HG03025 (cell line): ENCODE results near the gene VEZT.

Experiments
- ATAC-seq: cut with Tn5 transposase; IDR thresholded peaks from one replicate; pipeline ENCODE4 v1.9.1; 2021; ENCODE audit warnings: mild to moderate bottlenecking, moderate library complexity; ENCODE audit not compliant: unreplicated experiment, low FRiP score

The VEZT gene

DNA sequence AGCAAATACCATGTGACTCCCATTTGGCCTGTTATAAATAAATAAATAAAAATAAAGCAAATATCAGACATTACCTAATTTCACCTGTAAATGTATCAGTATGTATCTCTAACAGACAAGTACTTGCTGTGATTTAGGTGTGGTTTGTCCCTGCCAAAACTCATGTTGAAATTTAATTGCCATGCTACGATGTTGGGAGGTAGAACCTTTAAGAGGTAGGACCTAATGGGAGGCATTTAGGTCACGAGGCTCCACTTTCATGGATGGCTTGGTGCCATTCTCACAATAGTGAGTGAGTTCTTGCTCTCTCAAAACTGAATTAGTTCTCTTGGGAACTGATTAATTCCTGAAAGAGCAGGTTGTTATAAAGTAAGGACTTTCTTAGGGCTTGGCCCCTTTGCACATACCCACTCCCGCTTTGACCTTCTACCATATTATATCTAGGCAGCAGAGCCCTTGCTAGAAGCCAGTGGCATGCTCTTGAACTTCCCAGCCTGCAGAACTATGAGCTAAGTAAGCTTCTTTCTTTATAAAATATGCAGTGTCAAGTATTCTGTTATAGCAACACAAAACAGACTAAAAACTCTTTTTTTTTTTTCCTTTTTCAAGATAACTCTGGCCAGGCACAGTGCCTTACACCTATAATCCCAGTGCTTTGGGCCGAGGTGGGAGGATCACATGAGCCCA is 26.0 kb downstream of the VEZT start:
- ATAC-seq: no peak

DNA sequence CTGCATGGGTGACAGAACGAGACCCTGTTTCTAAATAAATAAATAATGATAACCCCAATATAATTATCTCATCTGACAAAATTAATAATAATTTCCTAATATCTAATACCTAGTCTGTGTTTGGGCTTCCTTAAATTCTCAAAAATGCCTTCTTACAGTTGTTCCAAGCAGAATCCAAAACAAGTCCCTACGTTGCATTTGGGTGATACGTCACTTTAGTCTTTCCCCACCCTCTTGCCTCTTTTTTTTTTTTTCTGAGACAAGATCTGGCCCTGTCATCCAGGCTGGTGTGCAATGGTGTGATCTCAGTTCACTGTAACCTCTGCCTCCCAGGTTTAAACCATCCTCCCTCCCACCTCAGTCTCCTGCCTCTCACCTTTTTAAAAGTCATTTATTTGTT is 26.7 kb downstream of the VEZT start:
- no peak for ATAC-seq

DNA sequence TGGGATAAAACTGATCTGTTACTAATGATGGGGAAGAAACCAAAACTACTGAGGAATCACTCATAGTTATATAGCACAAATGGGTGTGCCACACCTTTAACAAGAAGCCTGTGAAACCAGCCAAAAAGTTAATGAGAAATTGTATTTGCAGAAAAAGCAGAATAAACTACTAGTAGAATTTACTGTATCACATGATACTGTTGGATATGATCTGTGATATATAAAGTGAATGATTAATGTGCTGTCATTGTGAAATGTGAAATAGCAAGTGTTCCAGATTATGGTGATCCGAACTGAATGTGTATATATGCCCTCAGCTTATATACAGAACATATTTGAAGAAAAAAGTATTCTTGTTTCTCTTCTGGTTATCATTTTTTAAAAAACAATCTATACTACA is 30.5 kb downstream of the VEZT start:
- no peak for ATAC-seq

DNA sequence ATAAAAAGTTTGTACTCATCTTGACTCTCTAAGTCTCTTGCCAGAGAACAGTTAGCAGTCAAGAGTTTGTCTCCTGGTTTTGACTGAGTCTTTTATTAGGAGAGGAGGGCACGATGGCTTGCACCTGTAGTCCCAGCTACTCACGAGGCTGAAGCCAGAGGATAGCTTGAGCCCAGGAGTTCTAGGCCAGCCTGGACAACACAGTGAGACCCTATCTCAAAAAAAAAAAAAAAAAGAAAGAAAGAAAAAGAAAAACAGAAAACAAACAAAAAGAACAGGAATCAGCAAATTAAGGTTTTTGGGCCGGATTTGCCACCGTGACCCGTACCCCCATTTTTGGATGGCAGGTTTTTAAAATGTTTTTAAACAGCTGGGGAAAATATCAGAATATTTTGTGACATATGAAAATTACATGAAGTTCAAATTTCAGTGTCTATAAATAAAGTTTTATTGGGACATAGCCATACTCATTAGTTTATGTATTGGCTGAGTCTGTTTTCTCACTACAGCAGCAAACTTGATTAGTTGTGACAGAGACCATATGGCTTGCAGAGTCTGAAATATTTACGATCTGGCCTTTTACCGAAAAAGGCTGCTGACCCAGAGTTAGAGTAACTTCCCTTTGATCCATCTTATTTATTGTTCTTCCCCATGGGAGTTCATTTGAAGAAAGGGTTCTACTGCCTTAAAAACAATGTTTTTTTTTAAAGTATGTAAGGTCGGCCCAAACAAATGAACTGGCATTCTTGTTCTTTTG is 31.2 kb downstream of the VEZT start:
- no peak for ATAC-seq

DNA sequence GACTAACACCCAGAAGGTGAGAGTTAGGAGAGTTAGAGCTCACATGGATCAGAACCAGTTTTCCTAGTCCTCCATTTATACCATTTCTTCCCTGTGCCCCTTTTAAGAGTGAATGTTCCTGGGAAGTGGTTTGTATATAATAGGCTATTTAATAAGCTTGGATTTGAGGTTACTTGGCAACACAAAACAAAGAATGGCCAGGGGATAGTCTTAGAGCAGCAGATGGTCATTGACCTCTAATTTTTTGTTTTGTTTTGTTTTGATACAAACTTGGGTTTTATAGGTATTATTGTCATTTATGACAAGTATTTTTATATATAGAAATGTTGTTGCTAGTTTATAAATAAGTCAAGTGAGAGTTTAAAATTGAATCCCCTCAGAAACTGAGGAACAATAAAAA is 35.8 kb downstream of the VEZT start:
- no peak for ATAC-seq

DNA sequence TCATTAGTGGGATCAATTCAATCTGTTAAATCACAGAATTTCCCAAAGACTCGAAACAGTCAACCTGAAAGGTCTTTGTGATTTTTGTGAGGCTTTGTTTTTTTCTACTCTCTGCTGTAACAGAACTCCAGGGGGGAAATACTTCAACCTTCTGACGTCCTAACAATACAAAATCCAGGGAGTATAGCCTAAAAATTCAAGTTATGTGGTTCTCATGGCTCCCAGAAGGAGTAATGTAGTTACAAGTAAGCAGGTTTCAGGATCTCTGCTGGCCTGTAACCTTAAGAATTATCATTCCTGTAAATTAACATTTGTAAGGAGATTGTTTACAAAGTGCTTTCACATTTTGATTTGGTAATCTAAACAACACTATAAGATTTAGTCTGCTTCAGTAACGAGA is 39.9 kb downstream of the VEZT start:
- no peak for ATAC-seq

DNA sequence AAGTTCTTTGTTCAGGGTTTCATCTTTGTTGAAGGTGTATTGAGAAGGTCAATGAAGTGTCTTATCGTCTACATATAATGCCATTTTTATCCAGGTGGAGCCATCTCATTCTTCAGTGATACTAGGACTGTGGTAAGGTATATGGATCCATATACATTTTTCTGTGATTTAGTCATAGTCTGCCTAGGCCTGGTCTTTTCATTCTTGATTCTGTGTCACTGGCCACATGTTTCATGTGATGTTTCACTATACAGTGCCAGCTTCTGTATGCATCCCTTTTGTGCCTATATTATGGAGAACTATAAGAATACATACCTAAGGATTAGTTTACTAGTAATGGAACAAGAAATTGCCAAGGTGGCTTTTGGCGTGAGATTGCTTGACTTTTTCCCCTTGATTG is 40.5 kb downstream of the VEZT start:
- no peak for ATAC-seq

DNA sequence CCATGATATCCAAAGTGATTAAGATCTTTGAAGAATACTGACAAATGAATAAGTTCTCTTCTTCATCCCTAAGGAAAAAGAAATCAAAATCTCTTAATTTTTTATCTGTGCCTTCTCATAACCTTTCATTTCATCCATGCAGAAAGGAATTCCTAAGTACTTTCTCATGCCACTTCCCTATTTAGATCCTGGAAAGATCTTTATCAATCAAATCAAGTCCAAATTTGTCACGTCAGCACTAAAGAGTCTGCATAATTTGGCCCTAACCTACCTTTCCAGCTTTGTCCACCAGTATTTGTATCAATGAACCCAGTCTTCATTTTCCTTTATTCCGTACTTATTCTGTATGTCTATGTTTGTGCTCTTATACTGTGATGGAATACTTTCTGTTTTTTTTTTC is 41.2 kb downstream of the VEZT start:
- no peak for ATAC-seq

DNA sequence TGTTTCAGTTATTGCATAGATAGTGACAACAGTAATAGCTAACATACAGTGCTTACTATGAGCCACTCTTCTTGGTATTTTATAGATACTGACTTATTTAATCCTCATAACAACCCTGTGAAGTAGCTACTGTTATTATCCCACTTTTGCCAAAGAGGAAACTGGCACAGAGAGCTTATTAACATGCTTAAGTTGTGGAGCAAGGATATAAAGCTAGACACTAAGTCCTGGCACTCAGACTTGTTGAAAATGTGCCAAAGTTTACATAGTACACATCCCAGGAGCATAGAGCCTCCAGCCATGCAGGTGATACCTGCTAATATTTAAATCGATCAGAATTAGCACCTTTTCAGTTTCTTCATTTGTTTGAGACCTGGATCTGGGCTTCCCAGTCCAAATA is 41.8 kb downstream of the VEZT start:
- ATAC-seq: no peak

DNA sequence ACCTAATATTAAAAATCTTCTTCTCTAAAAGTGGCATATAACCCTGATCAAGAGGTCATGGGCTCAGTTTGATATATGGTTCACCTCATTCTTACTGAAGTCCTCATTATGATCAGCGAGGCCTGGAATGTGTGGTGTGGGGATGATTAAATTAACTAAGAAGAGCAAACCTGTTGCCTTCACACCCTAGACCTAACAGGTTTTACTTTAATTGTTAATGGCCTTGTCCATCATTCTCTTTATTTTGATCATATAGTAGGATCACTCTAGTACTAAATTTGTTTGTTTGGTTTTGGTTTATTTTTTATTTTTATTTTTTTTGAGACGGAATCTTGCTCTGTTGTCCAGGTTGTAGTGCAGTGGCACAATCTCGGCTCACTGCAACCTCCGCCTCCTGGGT is 43.5 kb downstream of the VEZT start:
- no peak for ATAC-seq

DNA sequence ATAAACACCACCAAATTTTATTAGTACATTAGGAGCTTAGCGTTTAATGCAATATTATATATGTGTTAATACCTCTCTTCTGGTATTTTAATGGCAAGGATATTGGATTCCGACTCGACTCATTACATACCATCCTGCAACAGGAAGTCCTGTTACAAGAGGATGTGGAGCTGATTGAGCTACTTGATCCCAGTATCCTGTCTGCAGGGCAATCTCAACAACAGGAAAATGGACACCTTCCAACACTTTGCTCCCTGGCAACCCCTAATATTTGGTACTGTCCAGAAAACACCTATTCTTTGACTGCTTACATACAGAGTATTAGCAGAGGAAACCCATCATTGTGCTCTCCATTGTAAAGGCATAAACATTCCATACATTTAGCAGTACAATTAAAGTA is 45.2 kb downstream of the VEZT start:
- ATAC-seq: no peak

DNA sequence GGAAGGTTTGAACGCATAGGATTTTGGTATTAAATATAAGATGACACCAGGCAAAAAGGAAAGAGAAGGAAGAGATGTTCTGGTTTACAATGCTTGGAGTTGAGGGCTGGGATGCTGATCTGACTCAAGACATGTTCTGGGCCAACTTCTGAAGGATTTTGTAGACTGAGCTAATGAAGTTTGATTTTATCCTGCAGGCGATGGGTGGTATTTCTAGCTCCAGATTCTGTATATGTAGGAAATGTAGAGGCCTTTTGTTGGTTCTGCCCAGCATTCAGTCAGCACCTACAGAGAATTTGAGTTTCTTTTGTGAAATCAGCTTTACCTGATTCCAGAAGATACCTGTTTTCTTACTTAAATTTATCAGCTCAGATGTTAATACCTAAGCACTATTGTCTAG is 48.2 kb downstream of the VEZT start:
- ATAC-seq: no peak

DNA sequence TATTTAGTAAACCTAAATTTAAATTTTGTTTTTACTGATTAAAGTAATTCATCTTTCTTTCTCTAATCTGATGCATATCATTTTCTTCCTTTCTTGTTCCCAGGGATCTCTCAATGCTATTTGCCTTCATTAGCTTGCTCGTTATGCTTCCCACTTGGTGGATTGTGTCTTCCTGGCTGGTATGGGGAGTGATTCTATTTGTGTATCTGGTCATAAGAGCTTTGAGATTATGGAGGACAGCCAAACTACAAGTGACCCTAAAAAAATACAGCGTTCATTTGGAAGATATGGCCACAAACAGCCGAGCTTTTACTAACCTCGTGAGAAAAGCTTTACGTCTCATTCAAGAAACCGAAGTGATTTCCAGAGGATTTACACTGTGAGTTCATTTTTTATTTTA is 48.6 kb downstream of the VEZT start:
- ATAC-seq: no peak

DNA sequence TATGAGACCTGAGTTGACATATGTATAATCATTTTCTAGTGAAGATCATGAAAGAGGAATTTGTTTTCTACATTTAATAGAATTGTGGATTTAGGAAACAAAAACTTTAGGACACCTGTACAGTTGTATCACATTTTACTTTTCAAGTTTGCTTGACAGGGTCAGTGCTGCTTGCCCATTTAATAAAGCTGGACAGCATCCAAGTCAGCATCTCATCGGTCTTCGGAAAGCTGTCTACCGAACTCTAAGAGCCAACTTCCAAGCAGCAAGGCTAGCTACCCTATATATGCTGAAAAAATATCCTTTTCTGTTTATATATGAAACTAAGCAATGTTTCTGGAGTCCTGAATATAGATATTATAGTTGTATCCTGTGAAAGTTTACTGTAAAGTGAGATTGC is 52.3 kb downstream of the VEZT start:
- ATAC-seq: no peak

DNA sequence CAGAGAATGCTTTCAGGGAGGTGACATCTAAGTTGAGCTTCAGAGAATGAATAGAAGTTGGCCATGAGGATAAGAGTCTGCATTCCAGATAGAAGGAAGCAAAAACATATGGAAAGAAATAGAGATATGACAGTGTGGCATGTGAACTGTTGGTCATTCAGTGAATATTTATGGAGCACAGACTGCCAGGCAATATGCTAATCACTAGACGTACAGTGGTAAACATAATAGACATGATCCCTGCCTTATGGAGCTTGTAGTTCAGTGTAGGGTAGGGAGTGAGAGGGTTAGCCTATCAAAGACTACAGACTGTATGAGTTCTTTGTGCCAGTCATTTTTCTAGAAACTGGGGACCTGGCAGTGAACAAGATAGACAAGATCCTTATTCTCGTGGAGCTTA is 53.9 kb downstream of the VEZT start:
- no peak for ATAC-seq

DNA sequence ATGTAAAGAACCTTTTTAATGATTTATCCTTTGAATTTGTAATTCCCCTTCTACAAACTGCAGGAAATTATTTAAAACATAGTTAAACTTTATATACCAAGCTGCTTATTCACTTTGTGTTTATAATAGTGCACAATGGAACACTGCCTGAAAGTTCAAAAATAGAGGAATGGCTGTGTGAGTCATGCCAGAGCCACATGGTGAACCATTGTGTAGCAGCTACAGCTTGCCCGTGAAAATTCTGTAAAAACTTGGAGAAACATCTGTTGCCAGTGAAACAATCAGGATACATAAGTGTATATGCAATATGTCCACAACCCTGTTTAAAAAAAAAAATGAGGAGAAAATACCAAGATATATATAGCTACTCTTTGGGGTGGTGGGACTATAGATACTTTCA is 59.5 kb downstream of the VEZT start:
- ATAC-seq: no peak

DNA sequence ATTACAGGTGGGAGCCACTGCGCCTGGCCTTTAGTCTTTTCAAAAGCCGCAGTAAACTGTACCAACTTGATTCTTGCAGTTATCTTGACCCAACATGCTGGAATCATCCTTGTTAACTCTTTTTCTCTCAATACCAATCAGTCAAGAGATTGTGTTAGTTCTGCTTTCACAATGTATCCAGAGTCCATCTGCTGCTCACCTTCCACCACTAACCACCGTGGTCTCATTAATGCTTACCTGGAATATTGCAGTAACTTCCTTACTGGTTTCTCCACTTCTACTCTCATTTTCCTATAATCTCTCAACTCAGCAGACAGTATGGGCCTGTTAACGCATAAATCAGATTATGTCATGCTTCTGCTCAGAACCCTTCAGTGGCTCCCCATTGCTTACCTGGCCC is 62.2 kb downstream of the VEZT start:
- ATAC-seq: no peak

DNA sequence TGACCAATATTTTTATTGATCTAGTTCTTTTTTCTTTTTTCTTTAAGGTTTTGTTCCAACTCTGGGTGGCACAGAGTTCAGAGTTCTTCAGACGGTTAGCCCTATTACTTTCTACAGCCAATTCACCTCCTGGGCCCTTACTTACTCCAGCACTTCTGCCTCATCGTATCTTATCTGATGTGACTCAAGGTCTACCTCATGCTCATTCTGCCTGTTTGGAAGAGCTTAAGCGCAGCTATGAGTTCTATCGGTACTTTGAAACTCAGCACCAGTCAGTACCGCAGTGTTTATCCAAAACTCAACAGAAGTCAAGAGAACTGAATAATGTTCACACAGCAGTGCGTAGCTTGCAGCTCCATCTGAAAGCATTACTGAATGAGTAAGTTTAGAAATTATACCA is 64.7 kb downstream of the VEZT start:
- no peak for ATAC-seq

DNA sequence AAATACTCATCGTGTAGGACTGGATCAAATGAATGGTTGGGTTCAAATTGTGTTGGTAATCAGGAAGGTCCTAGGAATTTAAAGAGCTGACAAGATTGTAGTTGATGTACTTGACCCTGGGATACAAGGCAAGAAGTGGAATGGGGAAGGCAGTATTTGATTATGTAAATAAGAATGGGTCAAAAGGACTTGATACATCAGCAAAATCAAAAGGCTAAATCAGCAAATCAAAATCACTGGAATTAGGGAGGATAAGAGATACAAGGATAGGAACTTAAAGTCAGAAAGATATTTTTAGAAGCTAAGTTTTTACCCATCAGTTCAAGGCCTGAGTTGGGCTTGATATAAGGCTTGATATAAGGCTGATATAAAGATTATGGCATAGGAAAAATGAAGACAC is 65.8 kb downstream of the VEZT start:
- ATAC-seq: no peak

DNA sequence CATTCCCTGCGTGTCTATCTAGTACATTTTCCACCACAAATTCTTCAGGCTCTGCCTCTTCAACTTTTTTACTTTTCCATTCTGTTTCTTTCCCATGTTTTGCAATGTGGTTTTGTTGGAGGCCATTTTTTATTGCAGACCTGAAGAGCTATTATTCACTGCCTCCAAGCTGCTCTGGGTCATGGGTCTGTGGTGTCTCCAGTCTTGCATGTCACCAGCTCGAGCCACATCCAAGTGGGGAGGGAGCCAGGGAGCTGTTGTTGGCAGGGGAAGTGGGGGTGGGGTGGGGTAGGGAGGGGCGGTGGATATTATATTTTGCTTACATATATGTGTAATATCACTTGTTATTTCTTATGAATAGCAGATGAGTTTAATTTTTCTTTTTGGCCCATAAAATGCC is 69.1 kb downstream of the VEZT start:
- no peak for ATAC-seq

DNA sequence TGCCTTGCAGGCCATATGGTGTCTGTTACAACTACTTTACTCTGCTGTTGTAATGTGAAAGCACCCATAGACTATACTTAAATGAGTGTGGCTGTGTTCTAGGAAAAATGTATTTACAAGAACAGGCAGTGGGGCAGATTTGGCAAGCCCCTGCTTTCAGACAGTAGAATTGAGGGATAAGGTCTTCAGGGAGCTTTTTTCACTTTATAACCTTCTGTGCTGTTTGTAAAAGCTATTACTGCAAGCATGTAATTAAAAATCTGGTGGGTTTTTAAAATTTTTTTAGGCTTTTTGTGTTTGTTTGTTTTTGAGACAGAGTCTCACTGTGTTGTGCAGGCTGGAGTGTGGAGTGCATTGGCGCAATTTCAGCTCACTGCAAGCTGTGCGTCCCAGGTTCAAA is 73.9 kb downstream of the VEZT start:
- ATAC-seq: no peak

DNA sequence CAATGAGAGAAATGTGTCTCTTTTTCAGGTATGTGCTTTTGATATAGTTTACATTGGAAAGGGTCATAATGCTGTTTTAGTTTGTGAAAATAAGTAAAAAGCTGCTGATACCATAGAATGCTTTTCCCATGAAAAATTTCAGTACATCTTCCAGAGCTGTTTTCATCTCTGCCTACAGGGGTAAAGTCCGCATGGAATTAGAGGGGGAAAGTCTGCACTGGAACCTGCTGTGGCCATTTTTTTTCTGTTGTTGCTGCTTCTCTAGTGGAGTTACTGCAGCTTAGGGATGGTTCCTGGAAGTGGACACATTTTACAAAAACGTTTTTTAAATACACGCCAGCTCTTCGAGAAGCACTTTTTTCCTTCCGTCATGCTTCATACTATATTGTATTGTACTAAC is 81.3 kb downstream of the VEZT start:
- no peak for ATAC-seq
